HG03469 (cell line): ENCODE data around the gene CHCHD6.

Experiments
- ATAC-seq: cut with Tn5 transposase; IDR thresholded peaks from one replicate; pipeline ENCODE4 v1.9.1; 2021; ENCODE audit warnings: mild to moderate bottlenecking, moderate library complexity, moderate number of reproducible peaks; ENCODE audit not compliant: unreplicated experiment

Gene CHCHD6

DNA sequence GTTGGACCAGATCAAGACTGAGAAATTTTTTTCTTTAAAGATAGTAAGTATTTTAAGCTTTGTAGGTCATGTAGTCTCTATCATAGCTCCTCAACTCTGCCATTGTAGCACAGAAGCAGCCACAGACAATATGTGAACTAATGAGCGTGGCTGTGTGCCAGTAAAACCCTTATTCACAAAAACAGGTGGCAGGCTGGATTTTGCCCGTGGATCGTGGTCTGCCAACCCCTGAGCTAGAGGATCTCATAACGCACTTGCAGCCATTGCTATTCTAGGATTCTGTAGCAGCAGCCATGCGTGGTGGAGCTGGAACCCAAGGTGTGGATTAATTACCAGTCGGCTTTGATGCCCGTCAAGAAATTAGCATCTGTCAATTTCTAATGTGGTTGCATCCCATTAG, 210.2 kb downstream of the CHCHD6 start:
- no peak for ATAC-seq

DNA sequence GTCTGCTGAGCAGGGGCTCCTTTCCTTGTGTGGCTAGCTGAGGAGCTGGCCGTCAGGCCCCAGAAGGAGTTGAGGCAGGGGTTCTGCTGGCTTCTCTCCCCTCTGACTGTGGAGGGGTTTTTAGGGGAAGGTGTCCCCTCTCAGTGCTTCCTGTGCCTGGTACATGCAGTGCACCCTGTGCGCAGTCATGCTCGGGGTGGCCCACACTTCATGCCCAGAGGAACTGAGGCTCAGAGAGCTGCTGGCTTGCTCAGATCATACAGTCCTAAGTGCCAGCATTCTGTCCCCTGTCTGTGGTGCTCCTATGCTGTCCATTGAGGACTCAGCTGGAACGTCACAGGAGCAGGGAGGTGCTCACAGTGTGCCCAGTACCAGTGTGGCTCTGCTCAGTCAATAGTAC, 211.0 kb downstream of the CHCHD6 start:
- no peak for ATAC-seq

DNA sequence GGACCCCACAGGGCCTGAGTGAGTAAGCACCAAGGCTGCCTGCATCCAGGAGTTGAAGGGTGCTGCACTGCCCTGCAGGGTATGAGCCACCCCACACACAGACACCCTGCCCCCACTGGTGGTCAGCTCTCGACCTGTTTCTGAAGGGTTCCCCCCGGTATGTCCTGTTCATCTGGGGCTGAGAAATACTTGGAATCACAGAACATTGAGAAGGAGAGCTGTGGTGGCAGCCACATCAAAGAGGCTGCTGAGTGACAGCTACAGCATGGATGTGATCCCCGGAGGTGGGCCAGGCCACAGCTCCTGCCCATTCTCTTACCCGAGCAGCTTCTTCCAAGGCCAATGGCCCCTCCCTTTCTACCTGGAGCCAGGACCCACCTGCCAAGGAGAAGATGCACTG, 212.5 kb downstream of the CHCHD6 start:
- ATAC-seq, result no peak

DNA sequence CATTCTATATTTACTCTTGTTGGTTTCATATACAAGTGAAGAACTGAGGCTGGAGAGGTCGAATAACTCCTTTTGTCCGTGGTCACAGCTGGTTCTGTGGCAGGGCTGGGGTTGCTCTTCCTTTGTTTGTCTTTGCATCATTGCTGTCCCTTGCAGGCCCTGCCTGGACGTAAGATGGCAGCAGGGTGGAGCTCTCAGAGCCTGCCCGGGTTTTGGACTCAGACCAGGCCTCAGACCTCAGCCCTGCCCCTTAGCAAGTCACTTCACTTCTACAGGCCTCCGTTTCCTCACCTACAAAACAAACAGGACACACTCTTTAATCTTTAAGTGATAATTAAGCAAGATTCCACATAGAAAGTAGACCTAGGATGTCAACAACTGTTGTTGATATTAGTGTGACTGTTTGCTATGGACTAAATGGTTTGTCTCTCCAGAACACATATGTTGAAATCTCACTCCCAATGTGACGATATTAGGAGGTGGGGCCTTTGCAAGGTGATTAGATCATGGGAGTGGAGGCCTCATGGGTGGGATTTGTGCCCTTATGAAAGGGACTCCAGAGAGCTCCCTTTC, 213.3 kb downstream of the CHCHD6 start:
- no peak for ATAC-seq

DNA sequence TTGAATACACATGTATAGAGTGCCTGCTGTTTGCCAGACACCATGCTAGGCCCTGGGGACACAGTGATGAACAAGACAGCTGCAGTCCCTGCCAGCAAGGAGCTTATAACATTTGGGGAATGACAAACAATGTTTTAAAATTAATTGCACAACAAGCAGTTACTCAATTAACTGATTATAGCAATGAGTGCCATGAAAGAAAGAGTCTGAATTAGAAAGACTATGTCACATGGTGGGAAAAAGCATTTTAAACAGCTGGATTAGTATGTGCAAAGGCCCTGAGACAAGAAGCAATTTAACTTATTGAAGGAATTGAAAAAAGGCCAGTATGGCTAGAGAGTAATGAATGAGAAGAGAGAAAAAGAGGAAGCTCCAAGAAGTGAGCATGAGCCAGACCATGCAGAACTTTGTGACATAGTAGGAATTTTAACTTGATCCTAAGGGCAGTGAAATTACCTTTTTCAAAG, 214.3 kb downstream of the CHCHD6 start:
- no peak for ATAC-seq

DNA sequence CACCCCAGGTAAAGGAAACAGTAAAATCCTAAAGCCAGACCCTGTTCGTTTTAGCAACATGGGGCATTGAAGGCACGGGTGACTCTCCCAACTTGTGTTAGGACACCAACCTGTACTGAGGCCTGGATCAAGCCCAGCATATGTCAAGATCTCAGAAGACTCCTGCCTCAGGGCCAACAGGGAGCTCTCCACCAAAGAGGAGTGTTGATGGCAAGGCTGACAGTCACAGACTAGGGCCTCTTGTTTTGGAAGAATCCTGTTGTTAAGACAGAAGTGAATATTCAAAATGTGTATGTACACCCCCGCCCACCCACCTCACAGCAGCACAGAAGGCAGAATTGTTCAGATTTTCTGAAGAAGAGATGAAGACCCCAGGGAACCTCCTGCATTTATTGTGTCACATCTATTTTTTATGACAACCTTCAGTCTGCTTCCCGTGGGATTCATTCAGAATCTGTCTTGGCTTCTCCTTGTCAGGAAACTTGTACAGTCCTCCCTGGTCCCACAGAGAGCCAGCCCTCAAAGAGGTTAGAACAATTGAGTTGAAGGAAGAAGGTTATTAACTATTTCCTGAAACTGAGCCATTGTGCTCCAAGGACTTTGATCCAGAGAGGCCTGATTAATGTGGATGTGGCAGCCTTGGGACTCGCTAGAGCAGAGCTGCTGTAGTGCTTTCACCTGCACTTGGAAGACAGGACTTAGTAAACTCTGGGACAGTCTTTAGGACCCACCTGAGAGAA, 217.2 kb downstream of the CHCHD6 start:
- no peak for ATAC-seq

DNA sequence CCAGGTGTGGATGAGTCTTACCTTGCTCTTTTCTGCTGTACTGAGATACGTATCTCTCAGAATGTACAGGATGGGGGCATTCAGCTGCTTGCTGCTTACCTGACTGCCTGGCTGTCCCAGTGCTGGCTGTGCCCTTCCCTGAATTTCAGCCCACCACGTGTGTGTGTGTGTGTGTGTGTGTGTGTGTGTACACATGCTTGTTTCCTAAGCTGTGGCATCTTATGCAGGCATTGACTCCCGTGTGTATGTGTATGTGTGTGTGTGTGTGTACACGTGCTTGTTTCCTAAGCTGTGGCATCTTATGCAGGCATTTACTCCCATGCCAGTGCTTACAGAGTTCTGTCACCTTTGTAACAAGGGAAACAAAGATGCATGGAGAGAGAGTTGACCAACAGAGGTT, 218.4 kb downstream of the CHCHD6 start:
- no peak for ATAC-seq

DNA sequence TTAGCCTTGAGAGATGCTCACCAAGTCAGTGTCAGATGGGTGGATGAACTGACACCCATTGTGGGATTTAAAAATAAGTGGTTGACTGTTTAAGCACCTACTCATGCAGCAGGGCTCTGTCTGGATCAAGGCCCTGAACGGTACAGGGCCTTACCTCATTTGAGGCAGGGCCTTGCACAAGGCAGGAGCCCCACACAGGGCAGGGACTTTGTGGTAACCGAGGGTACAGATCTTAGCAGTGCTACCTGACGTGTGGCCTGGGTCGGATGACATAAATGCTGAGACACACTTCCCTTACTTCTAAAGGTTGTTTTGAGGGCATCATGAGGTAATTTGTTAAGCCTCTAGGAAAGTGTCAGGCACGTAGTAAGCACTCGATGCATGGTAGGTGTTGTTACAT, 219.4 kb downstream of the CHCHD6 start:
- no peak for ATAC-seq

DNA sequence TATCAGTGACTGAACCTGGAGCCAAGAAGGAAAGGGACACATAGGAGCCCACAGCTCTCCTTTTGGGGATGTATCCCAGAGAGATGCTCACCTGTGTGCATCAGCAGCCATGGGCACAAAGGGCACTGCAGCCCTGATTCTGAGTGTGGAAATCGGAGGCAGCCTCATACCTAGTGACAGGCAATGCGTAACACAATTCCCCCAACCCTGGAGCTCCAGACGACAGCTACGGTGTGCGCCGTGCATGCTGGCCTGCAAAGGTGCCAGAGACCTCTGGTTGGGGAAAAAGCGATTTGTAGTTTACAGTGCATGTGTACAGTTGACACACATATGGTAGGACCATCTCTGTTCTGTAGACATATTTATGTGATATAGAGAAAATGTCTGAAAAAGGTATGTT, 219.9 kb downstream of the CHCHD6 start:
- ATAC-seq, result no peak

DNA sequence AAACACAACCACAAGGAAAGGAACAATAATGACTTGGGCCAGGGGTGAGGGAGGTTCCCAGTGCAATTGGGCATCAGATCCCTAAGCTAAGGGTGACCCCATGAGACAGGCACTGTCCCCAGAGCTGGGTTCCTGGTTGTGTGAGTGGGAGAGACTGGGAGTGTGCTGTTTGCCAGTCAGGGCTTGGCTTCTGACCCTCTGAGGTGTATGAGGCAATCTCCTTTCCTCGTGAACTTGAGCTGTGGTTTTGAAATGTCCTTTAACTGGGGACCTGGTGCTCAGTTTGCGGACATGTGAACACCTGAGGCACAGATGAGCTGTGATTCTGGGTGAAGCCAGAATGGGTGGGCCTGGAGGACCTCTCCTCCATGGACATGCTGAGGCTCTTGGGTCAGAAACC, 220.4 kb downstream of the CHCHD6 start:
- no peak for ATAC-seq

DNA sequence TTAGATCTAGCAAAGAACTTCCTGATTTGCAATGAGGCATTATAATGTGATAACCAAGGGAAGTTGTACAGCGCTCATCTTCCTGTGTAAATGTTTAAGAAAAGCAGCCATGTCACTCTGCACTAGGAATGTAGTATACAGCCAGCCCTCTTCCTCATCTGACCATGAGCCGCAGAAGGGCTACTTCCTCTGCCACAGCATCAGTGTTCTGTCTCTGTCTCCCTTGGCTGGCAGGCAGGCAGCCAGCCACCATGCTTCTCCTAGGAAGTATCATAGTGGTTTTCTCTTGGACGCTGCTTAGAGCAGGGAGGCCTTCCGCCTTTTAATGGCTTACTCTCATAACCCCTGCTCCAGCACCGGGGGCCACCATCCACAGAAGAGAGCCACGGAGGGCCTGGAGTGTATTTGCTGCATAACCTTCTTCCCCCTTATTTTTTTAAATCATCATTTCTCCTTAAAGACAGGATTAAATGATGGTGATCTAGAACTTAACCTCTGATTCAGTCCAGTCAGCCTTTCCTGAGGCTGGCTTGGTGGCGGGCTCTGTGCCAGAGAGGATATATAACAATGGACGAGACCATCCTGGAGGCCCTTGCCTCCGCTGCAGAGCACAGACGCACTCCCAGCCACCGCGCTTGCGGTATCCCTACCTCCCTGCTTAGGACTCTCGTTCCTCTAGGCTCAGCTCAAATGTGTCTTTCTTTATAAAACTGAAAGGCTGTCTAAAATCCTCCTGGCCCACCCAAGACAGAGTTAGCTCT, 221.6 kb downstream of the CHCHD6 start:
- ATAC-seq, result no peak

DNA sequence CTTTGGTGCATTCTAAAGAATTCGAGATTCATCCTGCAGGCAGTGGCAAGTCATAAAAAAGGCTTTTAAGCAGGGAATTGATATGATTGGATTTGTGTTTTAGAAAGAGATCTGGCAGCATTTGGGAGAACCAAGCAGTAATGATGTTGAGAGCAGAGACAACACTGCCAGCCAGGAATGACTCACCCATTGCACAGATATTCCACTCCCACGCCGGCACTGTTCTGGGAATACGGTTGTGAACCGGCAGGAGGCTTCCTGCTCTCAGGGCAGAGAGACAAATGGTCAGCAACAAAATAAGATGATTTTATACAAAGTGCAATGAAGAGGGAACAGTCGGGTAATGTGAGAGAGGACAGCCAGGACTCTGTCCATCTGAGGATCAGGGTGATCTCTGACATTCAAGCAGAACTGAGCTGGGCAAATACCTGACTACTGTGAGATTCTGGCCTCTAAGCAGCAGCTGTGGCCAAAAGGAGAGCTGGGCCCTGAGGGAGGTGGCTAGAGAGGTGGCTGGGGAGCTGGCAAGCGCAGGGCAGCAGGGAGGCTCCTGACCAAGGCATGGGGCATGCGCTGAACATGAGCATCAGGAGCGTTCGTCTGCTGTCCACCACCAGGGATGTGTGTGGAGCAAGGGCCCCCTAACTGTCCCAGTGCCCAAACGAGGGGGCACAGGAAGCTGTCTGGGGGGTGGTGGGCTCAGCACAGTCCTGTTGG, 222.8 kb downstream of the CHCHD6 start:
- no peak for ATAC-seq

DNA sequence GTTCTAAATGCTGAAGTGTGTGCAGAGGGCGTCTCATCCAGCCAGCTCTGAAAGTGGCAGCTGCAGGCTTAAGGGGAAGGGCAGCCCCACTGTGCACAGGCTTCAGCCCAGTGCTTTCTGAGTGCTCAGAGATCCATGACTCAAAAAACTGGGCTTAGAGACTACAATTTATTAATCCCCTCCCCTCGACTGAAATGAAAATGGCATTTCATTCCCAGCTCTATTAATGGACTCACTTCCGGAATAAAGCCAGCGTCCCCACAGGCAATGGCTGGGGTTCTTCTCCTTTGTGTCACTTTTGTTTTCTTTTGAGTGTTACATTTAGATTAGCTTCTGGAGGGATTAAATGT, 223.3 kb downstream of the CHCHD6 start:
- no peak for ATAC-seq

DNA sequence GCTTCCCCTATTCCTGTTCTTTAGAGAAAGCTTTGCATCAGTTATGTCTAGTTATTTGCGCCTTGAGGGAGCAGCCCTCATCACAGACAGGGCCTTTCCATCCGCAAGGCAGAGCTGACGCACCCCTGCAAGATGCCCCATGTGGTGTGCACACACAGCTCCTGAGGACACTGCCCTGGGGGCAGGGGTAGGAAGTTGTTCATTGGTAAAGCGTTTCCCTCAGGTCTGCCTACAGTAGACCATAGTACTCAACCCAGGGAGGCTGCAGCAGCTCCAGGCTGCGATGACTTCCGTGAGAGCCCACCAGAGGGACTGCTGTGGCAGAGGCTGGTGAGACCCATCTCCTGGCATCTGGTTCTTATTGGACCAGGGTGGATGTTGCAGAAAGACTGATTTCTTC, 223.8 kb downstream of the CHCHD6 start:
- ATAC-seq, result no peak

DNA sequence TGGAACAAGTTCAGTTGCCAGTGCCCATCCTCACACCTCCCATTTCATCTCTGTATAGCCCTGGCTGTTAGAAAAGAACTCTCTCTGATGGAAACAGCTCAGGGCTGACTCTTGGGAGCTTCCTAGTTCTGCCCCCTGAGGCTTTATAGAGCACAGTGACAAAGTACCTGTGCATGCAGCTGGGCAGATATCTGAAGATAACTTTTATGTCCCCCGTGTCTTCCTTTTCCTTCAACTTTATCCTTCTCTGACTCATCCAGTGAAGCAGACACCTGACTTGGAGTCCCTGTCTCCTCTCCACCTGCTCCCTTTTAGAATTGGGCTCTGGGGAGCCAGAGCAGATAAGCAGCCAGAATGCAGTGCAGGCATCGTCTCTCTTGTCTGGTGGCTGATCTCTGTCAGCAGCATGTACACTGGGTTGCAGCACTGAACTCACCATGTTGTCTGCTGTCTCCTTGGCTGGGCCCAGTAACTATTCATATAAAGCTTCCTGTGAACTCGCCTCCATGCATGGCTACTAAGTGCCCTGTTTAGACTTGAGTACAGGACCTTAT, 225.0 kb downstream of the CHCHD6 start:
- no peak for ATAC-seq

DNA sequence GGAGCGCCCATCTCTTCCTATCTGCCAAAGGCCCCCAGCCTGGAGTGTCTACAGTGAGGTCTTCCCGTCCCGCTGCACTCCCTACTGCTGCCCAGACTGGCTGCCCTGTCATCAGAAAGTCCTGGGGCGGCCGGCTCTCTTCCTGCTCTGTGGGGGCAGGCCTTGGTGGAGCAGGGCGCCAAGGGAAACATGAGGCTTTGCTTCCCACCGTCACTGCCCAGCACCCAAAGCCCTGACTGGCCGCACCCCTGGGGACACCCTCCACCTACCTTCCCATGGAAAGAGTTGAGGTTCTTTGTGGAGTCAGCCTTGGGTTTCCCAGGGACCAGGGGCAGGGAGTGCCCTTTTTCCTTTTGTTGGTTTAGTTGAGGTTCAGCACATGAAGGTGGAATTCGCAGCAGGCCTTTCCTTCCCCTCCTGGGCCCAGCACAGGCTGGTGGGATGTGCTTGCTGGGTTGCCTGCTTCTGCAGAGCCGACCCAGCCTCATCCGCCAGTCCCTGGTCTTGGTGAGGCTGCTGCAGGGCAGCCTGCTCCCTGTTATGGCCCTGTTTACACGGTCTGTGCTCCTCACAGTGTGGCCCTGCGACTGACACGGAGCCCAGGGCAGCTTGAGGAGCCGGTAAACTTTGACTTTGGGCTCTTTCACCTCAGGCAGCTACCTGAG, 227.0 kb downstream of the CHCHD6 start:
- ATAC-seq, result no peak

DNA sequence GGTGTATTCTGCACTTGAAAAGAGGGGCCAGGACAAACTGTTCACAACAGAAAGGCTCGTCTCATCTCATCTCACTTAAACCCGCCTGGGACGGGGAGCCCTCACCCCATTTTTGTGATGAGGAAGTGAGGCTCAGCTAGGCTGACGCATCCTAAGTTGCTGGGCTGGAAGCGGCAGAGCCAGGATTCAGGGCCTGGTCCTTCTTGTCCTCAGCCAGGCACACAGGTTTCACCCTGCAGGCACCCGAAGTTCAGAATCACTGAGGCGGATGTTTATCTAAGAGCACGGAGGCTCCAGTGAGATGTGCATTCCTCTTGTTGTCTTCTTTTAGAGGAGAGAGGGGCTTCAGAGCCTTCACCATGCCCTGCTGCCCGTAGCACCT, 227.8 kb downstream of the CHCHD6 start:
- ATAC-seq, result no peak

DNA sequence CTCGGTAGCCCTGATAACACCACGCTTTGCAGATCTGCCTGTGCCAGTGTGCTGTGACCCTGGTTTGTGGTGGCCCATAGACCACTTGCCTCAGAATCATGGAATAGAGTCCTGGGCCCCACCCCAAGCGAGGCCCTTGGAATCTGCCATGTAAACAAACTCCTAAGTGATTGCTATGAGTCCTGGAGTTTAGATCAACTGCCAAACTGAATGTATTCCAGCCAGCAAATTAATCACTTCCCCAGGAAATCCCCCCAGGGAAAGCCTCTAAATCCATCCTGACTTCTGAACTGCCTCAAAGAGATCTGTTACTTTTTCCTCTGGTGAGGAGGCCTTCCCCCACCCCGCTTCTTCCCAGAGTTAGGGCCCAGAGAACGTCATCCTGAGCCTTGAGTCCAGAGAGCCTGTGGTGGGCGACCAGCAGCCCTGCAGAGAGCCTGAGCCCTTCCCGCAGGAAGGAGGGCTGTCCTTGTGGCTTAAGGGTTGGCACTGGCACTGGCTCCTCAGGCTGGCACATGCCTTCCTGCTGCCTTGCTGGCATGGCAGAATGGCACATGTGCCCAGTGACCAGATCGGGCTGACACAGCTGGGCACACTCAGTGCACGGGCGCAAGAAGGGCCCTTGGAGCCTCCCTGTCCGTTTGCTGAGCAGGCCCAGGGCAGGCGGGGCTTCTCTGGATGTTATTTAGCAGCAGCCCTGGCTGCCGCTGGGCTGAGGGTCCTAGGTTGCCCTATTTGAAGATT, 228.3 kb downstream of the CHCHD6 start:
- no peak for ATAC-seq

DNA sequence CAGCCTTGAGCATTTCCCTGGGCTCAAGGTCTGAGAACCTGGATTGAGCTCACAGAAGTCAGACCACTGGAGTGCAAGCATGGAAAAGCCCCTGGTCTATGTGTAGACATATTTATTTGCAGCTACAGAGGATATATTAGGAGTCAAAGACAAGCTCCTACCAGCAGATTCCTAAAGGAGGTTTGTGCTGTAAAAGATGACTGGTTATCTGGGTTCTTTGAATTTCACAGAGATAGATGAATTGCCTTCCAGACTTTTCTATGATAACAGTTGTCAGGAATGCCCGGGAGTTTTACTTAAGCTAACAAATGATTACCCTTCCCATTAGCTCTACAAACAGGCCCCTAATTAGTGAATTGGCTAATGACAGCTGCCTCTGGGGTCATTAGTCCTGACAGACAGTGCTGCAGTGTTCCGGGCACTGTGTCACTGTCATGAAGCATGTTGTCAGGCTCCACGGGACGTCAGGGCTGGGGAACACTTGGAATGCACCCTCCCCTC, 230.0 kb downstream of the CHCHD6 start:
- ATAC-seq, result no peak

DNA sequence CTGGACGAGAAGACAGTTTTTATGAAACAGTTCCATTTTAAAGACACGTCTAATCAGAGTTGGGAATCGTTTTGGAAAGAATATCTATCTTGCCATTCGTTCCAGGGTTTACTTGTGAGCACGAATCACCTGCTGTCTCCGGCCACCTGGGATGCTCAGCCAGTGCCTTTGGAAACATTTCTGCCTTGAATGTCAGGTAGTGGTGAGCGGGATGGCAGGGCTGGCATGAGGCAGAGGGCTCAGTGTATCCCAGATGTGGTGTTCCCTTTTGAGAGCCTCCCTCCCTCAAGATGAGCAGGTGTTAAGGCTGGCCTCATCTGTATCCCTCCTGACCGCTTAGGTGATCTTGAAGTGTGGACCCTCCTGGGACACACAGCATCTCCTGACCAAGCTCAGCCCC, 231.0 kb downstream of the CHCHD6 start:
- no peak for ATAC-seq
